Amygdala (tissue), 56 donors: ENCODE measurements around the gene PCDHA5.
A peak's percentile ranks its signal among the peaks of the same experiment; 100 is the strongest.

Experiments
- DNase-seq, 56 donors: peaks; one replicate each; lab custom pipeline; 2025; lab: John Stamatoyannopoulos, UW

The PCDHA5 gene

DNA sequence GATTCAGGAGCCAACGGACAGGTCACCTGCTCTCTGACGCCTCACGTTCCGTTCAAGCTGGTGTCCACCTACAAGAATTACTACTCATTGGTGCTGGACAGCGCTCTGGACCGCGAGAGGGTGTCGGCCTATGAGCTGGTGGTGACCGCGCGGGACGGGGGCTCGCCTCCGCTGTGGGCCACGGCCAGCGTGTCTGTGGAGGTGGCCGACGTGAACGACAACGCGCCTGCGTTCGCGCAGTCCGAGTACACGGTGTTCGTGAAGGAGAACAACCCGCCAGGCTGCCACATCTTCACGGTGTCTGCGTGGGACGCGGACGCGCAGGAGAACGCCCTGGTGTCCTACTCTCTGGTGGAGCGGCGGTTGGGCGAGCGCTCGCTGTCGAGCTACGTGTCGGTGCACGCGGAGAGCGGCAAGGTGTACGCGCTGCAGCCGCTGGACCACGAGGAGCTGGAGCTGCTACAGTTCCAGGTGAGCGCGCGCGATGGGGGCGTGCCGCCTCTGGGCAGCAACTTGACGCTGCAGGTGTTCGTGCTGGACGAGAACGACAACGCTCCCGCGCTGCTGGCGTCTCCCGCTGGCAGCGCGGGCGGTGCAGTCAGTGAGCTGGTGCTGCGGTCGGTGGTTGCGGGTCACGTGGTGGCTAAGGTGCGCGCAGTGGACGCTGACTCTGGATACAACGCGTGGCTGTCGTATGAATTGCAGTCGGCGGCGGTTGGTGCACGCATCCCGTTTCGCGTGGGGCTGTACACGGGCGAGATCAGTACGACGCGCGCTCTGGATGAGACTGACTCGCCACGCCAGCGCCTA is 36.0 kb downstream of the PCDHA5 start:
- DNase-seq = no peak

DNA sequence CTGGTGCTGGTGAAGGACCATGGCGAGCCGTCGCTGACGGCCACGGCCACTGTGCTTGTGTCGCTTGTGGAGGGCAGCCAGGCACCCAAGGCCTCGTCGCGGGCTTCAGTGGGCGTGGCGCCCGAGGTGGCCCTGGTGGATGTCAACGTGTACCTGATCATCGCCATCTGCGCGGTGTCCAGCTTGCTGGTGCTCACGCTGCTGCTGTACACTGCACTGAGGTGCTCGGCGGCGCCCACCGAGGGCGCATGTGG is 36.5 kb downstream of the PCDHA5 start:
- DNase-seq = no peak

DNA sequence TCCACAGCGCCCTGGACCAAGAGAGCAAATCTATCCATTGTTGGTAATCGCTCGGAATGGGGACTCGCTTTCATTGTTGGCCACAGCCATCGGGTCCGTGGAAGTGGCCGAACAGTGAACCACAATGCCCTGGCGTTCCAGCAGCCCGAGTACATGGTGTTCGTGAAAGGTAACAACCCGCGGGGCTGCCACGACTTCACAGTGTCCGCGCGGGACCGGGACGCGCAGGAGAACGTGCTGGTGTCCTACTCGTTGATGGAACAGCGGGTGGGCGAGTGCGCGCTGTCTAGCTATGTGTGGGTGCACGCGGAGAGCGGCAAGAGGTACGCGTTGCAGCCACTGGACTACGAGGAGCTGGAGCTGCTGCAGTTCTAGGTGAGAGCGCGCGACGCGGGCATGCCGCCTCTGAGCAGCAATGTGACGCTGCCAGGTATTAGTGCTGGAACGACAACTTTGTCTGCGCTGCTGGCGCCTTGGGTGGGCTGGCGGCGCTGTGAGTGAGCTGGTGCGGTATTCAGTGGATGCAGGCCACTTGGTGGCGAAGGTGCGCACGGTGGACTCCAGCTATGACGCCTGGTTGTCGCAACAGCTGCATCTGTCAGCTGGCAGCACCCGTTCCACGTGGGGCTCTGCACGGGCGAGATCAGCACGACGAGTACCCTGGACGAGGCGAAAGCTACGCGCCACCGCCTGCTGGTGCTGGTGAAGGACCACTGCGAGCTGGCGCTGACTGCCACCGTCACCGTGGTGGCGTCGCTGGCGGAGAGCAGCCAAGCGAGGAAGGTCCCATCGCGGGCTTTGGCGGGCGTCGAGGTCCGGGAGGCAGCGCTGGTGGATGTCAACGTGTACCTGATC is 41.3 kb downstream of the PCDHA5 start:
- no peak for DNase-seq

DNA sequence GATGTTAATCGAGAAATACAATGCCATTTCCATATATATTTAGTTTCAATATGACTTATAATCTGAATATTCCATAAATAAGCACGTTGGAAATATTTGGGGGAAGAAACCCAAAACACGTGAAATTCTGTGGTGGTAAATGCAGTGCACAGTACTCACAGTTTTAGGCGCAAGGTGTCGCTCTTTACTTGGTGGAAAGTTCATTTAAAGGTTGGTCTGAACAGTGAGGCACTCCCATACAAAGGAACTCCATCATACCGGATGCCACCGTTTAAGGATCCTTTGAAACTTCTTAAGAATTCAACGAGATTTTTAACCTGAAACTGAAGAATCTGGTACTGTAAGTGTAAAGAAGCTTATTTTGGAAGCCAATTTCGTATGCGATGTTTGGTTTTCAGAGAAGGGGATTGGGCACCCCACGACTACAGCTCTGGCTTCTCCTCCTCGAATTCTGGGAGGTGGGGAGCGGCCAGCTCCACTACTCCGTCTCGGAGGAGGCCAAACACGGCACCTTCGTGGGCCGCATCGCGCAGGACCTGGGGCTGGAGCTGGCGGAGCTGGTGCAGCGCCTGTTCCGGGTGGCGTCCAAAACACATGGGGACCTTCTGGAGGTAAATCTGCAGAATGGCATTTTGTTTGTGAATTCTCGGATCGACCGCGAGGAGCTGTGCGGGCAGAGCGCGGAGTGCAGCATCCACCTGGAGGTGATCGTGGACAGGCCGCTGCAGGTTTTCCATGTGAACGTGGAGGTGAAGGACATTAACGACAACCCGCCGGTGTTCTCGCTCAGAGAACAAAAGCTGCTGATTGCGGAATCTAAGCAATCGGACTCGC is 47.5 kb downstream of the PCDHA5 start, which contains the start of gene PCDHA11:
PCDHA11 (plus strand) TSS at position 237 of the 834 bp plus-strand sequence; CDS start at position 384, 147 bp downstream.
- peak in 2 of 56 donors; percentile 17 to 44 for DNase-seq

DNA sequence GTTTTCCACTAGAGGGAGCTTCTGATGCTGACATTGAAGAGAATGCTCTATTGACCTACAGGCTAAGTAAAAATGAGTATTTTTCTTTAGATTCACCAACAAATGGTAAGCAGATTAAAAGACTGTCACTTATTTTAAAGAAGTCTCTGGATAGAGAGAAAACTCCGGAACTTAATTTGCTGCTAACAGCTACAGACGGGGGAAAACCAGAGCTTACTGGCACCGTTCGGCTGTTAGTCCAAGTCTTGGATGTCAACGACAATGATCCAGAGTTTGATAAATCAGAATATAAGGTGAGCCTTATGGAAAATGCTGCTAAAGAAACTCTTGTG is 48.1 kb downstream of the PCDHA5 start:
- DNase-seq = no peak

DNA sequence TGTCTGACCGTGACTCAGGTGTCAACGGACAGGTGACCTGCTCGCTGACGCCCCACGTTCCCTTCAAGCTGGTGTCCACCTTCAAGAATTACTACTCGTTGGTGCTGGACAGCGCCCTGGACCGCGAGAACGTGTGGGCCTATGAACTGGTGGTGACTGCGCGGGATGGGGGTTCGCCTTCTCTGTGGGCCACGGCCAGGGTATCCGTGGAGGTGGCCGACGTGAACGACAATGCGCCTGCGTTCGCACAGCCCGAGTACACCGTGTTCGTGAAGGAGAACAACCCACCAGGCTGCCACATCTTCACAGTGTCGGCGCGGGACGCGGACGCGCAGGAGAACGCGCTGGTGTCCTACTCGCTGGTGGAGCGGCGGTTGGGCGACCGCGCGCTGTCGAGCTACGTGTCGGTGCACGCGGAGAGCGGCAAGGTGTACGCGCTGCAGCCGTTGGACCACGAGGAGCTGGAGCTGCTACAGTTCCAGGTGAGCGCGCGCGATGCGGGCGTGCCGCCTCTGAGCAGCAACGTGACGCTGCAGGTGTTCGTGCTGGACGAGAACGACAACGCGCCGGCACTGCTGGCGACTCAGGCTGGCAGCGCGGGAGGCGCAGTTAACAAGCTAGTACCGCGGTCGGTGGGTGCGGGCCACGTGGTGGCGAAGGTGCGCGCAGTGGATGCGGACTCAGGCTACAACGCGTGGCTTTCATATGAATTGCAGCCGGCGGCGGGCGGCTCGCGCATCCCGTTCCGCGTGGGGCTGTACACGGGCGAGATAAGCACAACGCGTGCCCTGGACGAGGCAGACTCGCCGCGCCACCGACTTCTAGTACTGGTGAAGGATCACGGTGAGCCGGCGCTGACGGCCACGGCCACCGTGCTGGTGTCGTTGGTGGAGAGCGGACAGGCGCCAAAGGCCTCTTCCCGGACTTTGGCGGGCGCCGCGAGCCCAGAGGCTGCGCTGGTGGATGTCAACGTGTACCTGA is 49.1 kb downstream of the PCDHA5 start:
- no peak for DNase-seq
